OCI-M1 (cell line): ENCODE data around the gene MTHFD1.

ENCODE experiments used
- DNase-seq: peaks from one replicate; lab custom pipeline; 2025; lab: John Stamatoyannopoulos, UW

The MTHFD1 gene

GRCh38 chr14:64407329-64407728 lies 19.2 kb downstream of the MTHFD1 start:
- no peak for DNase-seq

GRCh38 chr14:64409126-64409920 lies 21.2 kb downstream of the MTHFD1 start:
- DNase-seq: peak; percentile 49

GRCh38 chr14:64410084-64410774 lies 22.1 kb downstream of the MTHFD1 start:
- DNase-seq: no peak

- no peak for DNase-seq
Measured at GRCh38 chr14:64411001-64411400, 22.8 kb downstream of the MTHFD1 start.

GRCh38 chr14:64412237-64412636 lies 24.1 kb downstream of the MTHFD1 start:
- no peak for DNase-seq

GRCh38 chr14:64416348-64416932 lies 28.3 kb downstream of the MTHFD1 start:
- DNase-seq: no peak

- DNase-seq: peak; percentile 6
Measured at GRCh38 chr14:64417055-64417770, 29.1 kb downstream of the MTHFD1 start.

- DNase-seq: no peak
Measured at GRCh38 chr14:64417771-64418125, 29.6 kb downstream of the MTHFD1 start.

GRCh38 chr14:64419003-64419402 lies 30.9 kb downstream of the MTHFD1 start:
- DNase-seq: no peak

GRCh38 chr14:64421166-64421565 lies 33.0 kb downstream of the MTHFD1 start:
- no peak for DNase-seq

GRCh38 chr14:64422005-64422404 lies 33.9 kb downstream of the MTHFD1 start:
- DNase-seq: no peak

- DNase-seq: no peak
Measured at GRCh38 chr14:64422756-64423155, 34.6 kb downstream of the MTHFD1 start.

GRCh38 chr14:64423987-64424386 lies 35.8 kb downstream of the MTHFD1 start:
- DNase-seq: no peak

GRCh38 chr14:64434528-64434927 lies 46.4 kb downstream of the MTHFD1 start:
- no peak for DNase-seq

GRCh38 chr14:64438181-64438841 lies 50.2 kb downstream of the MTHFD1 start:
- no peak for DNase-seq

- no peak for DNase-seq
Measured at GRCh38 chr14:64439141-64439540, 51.0 kb downstream of the MTHFD1 start.

- no peak for DNase-seq
Measured at GRCh38 chr14:64440494-64440893, 52.3 kb downstream of the MTHFD1 start.

GRCh38 chr14:64442300-64442988 lies 54.3 kb downstream of the MTHFD1 start:
- no peak for DNase-seq

GRCh38 chr14:64444140-64444539 lies 56.0 kb downstream of the MTHFD1 start:
- DNase-seq: no peak

- peak; percentile 25 for DNase-seq
Measured at GRCh38 chr14:64444984-64445845, 57.1 kb downstream of the MTHFD1 start.
